GM20431 (cell line): Measurements from ENCODE around the gene RNU1-4.
"Not testable (repeated sequence)": the region's sequence is repeated elsewhere in the genome, so short reads cannot be mapped to it uniquely, and the experiment has no call there.

ENCODE experiments used
- in situ Hi-C: fragments of 300-500 bp; cut with MseI, MboI; formaldehyde crosslinking; loops from one replicate; pipeline ENCODE4 v1.15.0; 2020; ENCODE audit warnings: low sequenced_read_pairs; ENCODE audit not compliant: unreplicated experiment

Gene RNU1-4

DNA sequence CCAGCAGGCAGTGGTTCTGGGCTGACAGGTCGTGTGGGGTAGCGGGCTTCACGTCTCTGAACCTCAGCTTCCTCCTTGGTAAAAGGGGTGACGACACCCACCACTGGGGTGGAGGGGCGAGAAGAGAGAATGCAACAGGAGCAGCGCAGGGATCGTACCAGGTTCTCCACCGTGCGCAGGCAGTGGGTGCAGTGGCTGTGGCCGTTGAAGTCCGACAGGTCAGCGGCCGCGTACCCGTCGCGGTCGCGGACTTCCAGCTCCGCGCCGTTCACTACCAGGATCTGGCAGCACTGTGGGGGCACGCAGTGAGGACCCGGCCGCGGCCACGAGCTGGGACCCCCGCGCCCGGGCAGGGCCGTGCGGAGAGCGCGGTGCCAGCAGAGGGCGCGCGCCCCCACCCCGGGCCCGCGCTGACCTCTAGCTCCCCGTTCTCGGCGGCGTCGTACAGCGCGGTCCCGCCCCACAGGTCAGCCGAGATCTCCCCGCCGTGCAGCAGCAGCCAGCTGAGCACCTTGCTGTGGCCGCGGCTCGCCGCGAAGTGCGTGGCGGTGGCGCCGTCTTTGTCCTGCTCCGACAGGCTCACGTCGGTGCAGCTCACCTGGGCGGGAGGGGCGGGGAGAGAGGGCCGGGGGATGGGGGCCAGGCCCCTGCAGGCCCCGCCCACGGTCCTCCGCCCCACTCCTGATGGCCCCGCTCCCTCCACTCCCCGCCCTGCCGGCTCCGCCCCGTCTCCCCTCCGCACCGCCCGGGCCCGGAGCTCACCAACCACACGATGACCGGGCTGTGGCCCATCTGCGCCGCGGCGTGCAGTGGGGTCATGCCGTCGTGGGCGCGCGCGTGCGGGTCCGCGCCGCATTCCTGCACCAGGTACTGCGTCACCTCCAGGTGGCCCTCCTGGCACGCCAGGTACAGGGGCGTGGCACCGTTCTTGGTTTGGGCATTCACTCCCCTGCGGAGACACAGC lies 32.9 kb upstream of the RNU1-4 start:
- in situ Hi-C loops, result not testable (repeated sequence)

DNA sequence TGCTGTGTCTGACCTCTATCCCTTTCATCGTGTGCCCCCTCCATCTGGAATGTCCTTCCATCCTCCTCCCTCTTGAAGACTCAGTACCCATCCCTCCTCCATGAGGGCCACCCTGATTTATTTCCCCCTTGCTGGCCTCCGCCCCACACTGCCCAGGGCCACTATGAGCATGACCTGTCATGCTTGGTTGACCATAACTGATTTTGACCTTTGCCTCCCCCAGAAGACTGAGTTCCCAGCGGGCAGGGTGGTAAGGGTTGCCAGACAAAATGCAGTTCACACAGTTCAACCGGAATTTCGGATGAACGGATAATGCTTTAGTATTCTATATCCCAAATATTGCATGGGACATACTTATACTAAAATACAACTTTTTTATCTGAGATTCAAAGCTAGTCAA lies 31.6 kb upstream of the RNU1-4 start:
- in situ Hi-C loops, result not testable (repeated sequence)

DNA sequence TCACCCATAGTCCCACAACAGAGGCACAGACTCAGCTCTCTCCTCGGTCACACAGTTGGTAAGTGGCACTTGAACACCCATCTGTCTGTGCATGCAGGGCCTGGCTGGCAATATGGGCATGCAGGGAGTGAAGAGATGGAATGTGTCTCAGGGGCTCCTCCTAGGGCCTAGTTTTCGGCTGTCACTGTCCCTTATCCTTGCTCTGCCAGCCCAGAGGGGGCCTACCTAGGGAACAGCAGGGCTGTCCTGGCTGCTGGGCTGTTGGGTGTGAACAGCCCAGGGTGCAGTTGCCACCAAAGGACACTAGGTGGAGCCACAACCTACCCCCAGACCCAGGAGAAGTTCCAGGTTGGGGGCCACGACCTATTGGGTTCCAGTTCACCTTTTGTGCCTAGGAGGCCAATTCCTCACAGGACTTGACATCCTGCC lies 30.6 kb upstream of the RNU1-4 start:
- in situ Hi-C loops, result not testable (repeated sequence)

DNA sequence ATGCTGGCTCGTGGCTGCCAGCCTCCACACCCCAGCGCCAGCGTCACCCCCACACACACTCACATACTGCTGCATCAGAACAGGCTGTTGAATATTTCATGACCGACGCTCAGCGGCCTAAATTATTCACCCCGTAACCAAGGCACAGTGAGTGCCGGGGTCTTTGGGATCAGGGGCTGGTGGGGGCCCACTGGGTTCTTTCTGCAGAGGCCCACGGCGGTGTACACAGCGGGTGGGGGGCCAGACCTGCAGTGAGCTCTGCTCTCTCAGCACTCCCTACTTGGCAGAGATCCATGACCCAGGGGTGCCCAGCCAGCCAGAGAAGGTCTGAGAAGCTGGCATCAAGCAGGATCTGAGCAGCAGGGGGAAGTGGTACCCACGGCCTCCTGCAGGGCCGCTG lies 29.7 kb upstream of the RNU1-4 start:
- in situ Hi-C loops, result not testable (repeated sequence)

DNA sequence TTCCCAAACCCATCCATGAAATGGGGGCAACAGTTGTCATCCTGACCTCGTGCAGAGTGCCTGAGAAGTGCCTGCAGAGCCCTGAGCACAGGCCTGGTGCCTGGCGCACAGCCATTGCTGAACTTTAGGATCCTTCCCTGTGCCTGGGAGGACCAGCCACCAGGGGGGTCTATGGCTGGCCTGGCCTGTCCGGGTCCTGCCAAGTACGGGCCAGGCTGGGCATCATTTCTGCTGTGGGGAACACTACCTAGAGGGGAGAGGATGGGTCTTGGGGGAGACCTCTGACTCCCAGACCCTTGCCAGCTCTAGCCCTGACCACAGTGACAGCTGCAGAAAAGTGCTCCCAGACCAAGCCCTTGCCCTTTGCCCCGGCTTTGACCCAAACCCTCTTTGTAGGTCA lies 28.2 kb upstream of the RNU1-4 start:
- in situ Hi-C loops, result not testable (repeated sequence)

DNA sequence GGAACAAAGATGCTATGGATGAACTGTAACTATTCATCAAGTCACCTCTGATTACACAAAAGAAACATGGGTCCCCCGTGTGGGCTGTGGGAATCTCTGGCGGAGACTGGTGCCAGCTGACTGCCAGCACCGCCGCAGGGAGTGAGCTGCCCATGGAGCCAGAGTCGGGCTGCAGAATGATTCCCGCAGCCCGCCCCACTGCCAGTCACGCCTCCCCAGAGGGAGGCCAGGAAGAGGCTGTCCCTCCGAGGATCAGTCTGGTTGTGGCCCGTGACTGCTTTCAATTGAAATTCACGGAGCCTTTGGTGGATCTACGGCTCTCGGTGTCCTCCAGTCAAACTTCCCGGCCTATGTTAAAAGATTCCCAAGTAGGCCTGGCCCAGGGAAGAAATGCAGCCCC lies 27.7 kb upstream of the RNU1-4 start:
- in situ Hi-C loops, result not testable (repeated sequence)

DNA sequence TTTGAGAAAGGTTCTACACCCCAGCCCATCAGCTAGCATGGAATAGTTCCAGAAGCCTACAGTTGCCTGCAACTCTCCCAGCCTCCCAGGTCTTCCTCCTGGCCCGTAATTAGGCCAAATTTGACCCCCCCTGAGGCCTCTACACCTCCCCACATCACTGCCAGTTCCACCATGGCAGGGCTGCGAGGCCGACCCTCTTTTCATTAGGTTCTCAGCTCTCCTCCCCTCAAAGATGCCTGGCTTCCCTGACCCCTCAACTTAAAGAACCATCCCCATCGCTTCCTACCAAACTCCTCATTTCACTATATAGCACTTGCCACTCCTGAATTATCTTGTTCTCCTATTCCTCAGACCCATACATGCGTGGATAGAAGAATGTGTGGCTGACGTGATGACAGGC lies 27.3 kb upstream of the RNU1-4 start:
- in situ Hi-C loops, result not testable (repeated sequence)

DNA sequence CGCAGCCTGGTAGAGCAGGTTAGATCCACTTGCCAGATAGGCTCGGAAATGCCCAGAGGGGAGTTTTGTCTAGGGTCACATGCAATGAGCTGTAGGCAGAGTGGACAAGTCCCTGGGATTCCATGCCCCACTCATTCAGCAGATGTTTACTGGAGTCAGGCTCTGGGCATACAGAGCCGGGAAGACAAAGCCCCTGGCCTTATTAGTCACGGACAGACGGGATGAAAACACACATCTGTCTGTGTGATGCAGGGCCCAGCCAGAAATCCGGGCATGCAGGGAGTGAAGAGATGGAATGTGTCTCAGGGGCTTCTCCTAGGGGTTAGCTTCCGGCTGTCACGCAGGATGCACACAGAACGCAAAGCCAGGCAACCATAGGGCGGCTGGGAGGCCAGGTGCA lies 26.8 kb upstream of the RNU1-4 start:
- in situ Hi-C loops, result not testable (repeated sequence)

DNA sequence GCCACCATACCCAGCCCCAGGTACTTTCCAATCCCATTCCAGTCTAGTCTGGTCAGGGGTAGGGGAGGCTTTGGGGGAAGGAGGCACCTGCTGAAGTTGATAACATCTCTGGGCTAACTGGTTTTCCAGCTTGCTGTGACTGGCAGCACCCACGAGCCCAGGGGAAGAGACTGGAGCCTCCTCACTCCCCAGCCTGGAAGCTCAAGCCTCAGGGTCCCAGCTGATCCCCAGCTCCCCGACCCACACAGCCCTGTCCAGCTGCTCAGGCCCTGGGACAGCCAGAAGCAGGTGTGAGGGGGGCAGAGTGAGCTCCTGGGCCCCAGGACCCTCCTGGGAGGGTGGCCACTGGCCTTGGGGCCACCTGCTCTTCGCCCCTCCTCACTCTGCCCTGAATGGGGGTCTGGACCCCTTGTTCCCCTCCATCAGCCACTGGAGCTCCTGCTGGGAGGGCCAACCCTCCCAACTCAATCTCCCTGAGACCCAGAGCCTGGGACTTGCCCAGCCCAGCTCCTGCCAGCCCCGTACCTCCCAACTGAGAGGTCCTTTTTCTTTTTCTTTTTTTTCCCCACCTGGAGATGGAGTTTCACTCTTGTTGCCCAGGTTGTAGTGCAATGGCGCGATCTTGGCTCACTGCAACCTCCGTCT lies 23.5 kb upstream of the RNU1-4 start:
- in situ Hi-C loops, result no loop called here

DNA sequence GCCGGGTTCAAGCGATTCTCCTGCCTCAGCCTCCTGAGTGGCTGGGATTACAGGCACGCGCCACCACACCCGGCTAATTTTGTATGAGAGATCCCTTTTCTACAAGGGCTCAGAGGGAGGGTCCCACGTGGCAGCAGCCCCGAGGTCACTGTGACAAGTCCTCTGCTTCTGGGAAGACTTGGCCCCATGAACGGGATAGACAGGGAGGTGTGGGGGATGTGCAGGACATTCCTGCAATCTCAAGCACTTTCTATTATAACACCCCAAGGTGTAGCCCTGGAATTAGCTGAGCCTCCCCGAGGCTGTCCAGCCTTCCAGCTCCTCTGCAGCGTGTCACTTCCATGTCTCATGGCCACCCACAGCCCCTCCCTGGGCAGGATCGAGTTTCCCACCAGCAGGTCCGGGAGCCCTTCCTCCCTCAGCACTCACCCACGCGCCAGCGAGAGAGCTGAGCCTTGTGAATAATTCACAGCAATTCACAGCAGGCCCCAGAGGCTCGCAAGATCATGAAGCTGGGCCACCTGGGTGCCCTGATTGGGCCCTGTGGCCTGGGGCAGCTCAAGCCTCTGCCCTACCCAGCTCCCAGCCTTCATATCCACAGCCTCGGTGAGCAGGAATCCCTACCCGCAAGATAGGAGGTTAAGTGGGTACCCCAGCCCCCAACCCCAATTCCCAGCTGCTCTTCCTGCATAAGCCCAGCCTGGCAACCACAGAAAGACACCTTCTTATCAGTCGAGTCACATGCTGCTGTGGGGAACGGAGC lies 22.8 kb upstream of the RNU1-4 start:
- in situ Hi-C loops, result no loop called here

DNA sequence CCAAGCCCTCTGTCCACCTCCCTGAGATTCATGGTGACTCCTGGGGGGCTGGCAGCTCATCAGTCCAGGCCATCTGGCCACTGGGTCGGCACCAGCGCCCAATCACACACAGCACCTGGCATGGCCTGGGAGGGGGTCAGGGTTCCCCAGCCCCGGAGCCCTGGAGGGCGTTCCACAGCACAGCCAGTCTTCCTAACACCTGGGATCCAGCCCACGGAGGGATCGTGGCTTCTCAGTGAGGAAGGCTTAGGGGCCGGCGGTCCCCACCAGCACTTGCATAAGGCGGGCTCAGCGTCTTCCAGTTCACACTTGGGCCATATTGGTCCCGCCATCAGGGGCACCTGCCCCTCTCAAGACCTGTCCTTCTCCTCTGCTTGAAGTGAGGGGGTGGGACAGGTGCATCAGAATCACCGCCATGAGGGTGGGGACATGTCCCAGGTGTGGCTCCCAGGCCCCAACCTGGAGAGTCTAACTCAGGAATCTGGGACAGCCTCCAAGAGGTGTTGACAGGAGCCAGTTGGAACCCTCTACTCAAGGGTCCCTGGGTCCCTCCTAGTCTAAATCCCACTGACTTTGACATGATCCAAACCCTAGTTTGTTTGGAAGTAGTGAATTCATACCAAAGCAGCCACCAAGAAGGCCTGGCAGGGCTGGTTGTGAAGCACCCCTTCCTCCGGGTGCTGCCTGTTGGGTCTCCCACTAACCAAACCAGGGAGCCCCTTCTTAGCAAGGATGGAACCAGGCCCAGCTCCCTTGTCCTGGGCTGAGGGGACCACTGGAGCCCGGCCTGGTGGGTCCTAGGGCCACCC lies 22.0 kb upstream of the RNU1-4 start:
- in situ Hi-C loops, result not testable (repeated sequence)

DNA sequence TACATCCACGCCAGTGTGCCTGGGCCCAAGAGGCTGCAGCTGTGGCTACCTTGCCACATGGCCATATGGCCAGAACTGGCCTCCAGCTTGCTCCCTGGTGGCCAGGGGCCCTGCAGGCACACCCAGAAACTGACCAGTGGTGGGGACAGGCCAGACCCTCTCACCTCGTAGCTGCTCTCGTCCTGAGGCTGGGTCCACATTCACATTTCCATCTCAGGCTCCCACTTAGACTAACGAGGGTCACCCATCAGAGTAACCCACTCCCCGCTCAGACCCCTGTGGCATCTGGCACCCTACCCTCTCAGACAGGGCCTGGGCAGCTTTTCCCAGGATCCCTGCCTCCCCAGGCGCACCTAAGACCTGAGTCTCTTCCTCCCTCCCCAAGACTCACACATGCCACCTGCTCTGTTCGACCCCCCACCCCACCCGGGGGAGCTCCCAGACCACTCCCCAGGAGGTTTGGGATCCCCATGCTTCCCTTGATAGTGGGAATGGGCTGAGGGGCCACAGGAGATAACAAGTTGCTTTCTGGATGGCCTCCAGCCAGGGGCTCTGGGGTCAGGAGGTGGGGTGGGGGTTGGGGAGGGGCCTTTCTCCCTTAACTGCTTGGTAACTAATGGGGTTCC lies 21.3 kb upstream of the RNU1-4 start:
- in situ Hi-C loops, result no loop called here

DNA sequence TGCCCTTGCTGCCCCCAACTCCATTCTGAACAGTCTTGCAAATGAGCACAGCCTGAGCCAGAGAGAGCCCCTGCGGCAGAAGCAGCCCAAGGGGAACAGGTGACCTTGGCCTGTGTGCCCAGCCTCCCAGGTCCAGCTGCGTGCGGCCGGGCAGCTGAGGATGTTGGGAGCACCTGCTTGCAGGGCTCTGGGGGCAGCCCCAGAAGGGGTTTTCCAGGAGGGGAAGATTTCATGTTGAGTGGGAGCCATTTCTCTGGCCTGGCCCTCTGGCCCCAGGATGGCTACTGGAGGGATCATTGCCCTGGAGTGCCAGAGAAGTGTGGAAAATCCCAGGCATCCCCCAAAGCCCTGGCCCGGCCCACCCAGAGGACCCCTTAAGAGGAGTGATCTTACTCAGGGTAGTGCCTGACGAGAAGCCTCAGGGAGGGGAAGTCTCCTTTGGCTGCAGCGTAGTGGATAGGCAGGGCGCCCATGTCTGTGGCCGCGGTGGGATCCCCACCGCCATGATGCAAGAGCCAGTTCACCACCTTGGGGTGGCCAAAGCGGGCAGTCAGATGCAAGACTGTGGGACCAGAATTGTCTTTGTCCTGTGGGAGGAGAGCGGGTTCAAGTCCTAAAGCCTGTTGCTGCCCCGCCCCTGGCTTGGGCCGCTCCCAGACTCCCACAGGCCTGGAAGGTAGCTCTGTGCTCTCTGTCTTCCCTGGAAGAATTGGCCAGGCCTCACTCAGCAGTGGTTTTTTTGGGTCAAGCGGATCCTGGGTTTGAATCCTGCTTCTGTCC lies 20.6 kb upstream of the RNU1-4 start:
- in situ Hi-C loops, result no loop called here

DNA sequence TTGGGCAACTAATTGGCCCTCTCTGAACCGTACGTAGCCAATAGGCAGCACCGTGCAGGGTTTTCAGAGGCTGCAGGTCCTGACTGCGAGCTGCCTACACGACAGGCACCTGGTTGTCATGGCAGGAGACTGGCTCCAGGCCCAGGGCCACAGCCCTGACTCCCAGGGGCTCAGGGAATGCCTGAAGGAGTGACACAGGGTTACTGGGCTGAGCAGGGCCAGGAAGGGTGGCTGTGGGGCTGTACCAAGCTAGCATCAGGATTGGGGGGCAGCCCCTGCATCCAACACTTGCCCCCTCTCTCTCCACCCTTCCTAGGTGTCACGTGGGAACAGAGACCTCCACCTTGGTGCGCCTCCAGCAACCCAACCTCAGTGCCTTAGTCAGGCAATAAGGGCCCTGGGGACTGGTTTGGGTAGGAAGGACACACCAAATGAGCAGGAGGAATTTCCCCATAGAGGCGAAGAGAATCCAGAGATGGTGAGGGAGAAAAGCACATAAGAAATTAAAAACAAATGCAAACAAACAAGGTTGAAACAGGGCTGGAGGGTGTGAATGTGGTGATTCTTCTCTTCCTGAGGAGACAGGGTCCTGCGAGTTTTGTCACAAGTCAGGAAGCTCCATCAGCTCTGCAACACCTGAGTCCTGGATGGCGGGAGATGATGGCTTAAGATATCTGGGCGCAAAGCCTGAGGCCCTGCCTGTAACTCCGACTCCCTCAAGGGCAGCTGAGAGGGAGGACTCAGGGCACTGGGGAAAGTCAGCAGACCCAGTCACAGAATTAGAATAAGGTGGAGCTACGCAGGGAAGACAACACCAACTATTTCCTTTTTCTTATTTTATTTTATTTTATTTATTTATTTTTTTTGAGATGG lies 19.7 kb upstream of the RNU1-4 start:
- in situ Hi-C loops, result no loop called here

DNA sequence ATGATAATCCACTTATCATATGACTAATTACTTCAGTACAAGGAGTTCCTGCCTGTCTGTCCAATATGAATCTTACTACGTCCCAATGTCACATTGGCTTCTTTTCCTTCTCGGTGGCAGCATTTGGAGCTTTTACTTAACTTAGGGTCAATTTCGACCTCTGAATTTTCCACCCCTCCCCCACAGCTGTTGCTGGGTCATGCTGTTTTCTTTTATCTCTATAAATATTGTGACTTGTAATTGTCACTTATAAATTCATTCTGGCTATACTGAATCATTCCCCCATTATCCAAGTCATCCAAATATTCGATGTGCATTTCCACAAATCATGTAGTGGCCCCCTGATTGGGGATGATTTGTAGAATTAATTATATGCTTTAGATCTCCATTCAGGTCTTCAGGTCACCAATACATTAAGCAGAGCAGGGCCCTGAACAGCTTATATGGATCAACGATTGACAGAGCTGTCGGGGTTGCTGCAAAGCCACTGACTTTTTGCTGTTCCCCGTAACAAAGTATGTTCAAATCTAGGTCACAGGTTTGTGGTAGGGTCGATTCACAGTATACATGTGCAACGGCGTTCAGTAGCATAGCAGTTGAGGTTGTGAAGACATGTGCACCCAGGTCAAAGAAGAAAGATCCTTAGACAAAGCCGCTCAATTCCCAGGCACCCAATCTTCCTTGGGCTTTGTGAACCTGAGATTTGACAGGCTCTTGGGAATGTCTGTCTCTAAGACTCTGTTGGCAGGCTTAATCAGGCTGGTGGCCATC lies 18.3 kb upstream of the RNU1-4 start:
- in situ Hi-C loops, result no loop called here

DNA sequence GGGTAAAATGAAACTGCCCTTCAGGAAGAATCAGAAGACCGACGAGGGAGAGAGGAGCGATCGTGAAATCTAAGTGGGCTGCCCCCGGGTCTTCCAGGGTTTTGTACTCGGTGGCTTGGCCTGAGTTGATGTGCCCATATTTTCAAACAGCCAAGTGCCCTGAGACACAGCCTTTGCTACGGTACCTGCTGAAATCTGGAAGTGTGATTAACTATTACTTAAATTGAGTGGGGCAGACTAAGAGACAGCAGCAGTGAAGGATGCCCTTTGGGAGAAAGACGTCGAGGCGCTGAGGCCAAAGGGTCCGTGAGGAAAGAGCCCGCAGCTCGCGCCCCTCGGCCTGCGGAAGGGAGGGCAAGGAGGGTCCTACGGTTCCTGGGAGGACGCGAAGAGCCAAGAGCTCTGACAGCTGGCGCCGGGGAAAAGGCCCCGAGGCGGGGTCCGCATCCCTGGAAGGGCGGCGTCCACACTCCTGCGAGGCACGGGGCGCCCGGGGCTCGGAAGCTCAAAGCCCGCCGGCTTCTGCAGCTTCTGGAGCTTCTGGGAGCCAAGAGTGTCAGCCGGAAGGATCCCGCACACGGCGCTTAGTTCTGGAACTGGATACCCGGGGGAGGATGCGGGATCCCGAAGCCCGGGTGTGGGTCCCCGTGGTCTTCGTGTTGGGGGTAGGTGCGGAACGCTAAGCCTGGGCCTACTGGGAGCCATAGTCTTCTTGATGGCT lies 15.4 kb upstream of the RNU1-4 start:
- in situ Hi-C loops, result no loop called here
